Coronary artery (tissue), 2 donors: ENCODE measurements around the gene TNS3.
A peak's percentile ranks its signal among the peaks of the same experiment; 100 is the strongest.
"Not testable (repeated sequence)": the region's sequence is repeated elsewhere in the genome, so short reads cannot be mapped to it uniquely, and the experiment has no call there.

Experiments
- DNase-seq: peaks from one replicate; pipeline ENCODE4 v3.0.0-alpha.2; 2017; ENCODE audit warnings: low spot score
- H3K27ac ChIP-seq, 2 donors: fragments of 200-600 bp; sonication (generic); one replicate each; pipeline ENCODE4 v1.5.1; 2016 to 2019
- H3K4me3 ChIP-seq: fragments of 200-600 bp; sonication (generic); 2 replicates; pipeline ENCODE4 v1.5.1; 2016; ENCODE audit warnings: mild to moderate bottlenecking, moderate library complexity
- CTCF ChIP-seq: fragments of 200-600 bp; sonication (generic); IDR thresholded peaks from one replicate; pipeline ENCODE4 v1.5.1; 2019; ENCODE audit warnings: antibody characterized with exemption

Gene TNS3

GRCh38 chr7:47591655-47592572 lies 10.0 kb upstream of the TNS3 start:
- H3K27ac ChIP-seq: peak overlapping the region; percentile 60 to 75
- no peak overlapping the region for H3K4me3 ChIP-seq
- TF ChIP-seq CTCF: no peak
- no peak for DNase-seq

- no peak for TF ChIP-seq CTCF
- Histone ChIP-seq H3K27ac (peak overlapping the region; percentile 60 to 75), H3K4me3 (no peak overlapping the region)
- no peak for DNase-seq
These were observed 9.3 kb upstream of the TNS3 start for GRCh38 chr7:47591089-47591654.

GRCh38 chr7:47590215-47590614 lies 8.3 kb upstream of the TNS3 start:
- not testable (repeated sequence) for DNase-seq

GRCh38 chr7:47588704-47589225 lies 6.9 kb upstream of the TNS3 start:
- DNase-seq: no peak
- H3K4me3 ChIP-seq: no peak overlapping the region
- H3K27ac ChIP-seq: peak overlapping the region; percentile 6 to 35
- no peak for TF ChIP-seq CTCF

More at GRCh38 chr7:47590215-47590614, 8.3 kb upstream of the TNS3 start:
- not testable (repeated sequence) for H3K4me3 ChIP-seq
- peak overlapping the region; percentile 4 to 35 for H3K27ac ChIP-seq

GRCh38 chr7:47587976-47588375 lies 6.1 kb upstream of the TNS3 start:
- no peak for DNase-seq
- no peak overlapping the region for H3K4me3 ChIP-seq
- TF ChIP-seq CTCF: no peak
- H3K27ac ChIP-seq: no peak overlapping the region

- peak overlapping the region in 1 of 2 donors; percentile 68 for H3K27ac ChIP-seq
- no peak overlapping the region for H3K4me3 ChIP-seq
- DNase-seq: peak; percentile 82
- no peak for TF ChIP-seq CTCF
These were observed 5.4 kb upstream of the TNS3 start for GRCh38 chr7:47587351-47587750.

GRCh38 chr7:47586925-47587324 lies 5.0 kb upstream of the TNS3 start:
- peak overlapping the region in 1 of 2 donors; percentile 68 for H3K27ac ChIP-seq
- DNase-seq: no peak
- H3K4me3 ChIP-seq: no peak overlapping the region
- no peak for TF ChIP-seq CTCF

- not testable (repeated sequence) for H3K4me3 ChIP-seq, DNase-seq
- peak overlapping the region in 1 of 2 donors; percentile 68 for H3K27ac ChIP-seq
These were observed 4.3 kb upstream of the TNS3 start for GRCh38 chr7:47586161-47586670.
